Hepatocyte (in vitro differentiated cells): ENCODE results near the gene APBB2.

Experiments used
- CTCF ChIP-seq: fragments of 200-600 bp; sonication (generic); IDR thresholded peaks from 2 replicates; pipeline ENCODE4 v1.5.1; 2016; ENCODE audit warnings: antibody characterized with exemption, mild to moderate bottlenecking; ENCODE audit not compliant: poor library complexity
- EZH2 ChIP-seq: fragments of 200-600 bp; sonication (generic); IDR thresholded peaks from 2 replicates; pipeline ENCODE4 v1.6.1; 2016; ENCODE audit warnings: antibody characterized with exemption, mild to moderate bottlenecking, borderline replicate concordance
- EZH2phosphoT487 ChIP-seq: fragments of 200-600 bp; sonication (generic); IDR thresholded peaks from one replicate; pipeline ENCODE4 v1.6.1; 2018; ENCODE audit warnings: antibody characterized with exemption, mild to moderate bottlenecking, low read depth, moderate library complexity; ENCODE audit not compliant: unreplicated experiment, severe bottlenecking

- TF ChIP-seq CTCF = no peak
- TF ChIP-seq EZH2 = no peak
- no peak for TF ChIP-seq EZH2phosphoT487
Observed at GRCh38 chr4:40769266-40769665, 445.1 kb downstream of the APBB2 start.
